Measurements from ENCODE around the gene ADAMTSL3.

DNA sequence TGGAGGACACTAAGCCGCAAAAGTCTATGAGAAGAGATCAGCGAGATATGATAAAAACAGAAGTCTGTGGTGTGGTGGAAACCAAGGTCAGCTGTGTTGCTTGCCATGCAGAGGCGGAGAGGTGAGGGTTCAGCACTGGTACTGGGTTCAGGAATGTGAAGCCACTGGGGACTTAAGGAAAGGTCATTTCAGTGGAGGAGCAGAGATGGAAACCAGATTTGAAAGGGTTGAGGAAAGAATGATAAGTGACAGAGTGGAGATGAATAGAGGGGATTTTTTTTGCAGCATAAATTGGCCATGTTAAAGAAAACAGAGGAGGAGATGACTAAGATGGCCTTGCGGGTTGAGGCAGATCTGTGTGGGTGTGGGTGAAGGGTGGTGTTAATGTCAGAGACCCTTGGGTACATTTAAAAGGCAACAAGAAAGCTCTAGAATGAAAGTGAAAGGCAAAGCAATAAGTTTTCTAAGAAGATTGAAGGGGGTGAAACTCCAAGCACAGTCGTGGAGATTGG, 265.5 kb downstream of the ADAMTSL3 start:
- TF ChIP-seq, protein P1, sequence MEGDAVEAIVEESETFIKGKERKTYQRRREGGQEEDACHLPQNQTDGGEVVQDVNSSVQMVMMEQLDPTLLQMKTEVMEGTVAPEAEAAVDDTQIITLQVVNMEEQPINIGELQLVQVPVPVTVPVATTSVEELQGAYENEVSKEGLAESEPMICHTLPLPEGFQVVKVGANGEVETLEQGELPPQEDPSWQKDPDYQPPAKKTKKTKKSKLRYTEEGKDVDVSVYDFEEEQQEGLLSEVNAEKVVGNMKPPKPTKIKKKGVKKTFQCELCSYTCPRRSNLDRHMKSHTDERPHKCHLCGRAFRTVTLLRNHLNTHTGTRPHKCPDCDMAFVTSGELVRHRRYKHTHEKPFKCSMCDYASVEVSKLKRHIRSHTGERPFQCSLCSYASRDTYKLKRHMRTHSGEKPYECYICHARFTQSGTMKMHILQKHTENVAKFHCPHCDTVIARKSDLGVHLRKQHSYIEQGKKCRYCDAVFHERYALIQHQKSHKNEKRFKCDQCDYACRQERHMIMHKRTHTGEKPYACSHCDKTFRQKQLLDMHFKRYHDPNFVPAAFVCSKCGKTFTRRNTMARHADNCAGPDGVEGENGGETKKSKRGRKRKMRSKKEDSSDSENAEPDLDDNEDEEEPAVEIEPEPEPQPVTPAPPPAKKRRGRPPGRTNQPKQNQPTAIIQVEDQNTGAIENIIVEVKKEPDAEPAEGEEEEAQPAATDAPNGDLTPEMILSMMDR (IDR thresholded peaks at IDR 0.05; ENCODE audit: low read depth, low read length) = no peak
- no peak for TF ChIP-seq EZH2phosphoT487 (IDR thresholded peaks at IDR 0.05; ENCODE audit: low read depth)
